BE2C (cell line): ENCODE results near the gene FN3KRP.

Experiments
- DNase-seq: peaks from one replicate; pipeline ENCODE4 v3.0.0-alpha.2; 2020
- H3K27me3 ChIP-seq: fragments of 250-450 bp; sonication (Bioruptor Pico); 2 replicates; pipeline ENCODE4 v1.5.1; 2020; ENCODE audit warnings: mild to moderate bottlenecking
- H3K36me3 ChIP-seq: fragments of 250-450 bp; sonication (Bioruptor Pico); 2 replicates; pipeline ENCODE4 v1.5.1; 2020; ENCODE audit warnings: mild to moderate bottlenecking
- H3K4me1 ChIP-seq: fragments of 250-450 bp; sonication (Bioruptor Pico); 2 replicates; pipeline ENCODE4 v1.5.1; 2020
- H3K4me3 ChIP-seq: 2 replicates; pipeline ENCODE4 v1.5.1; 2011; ENCODE audit warnings: low read depth, low read length
- H3K9me3 ChIP-seq: fragments of 250-450 bp; sonication (Bioruptor Pico); 2 replicates; pipeline ENCODE4 v1.5.1; 2020
- TF ChIP-seq, protein P1 (sequence below): IDR thresholded peaks from 2 replicates; pipeline ENCODE4 v1.5.1; 2012; ENCODE audit warnings: mild to moderate bottlenecking, low read depth, low read length

The FN3KRP gene

DNA sequence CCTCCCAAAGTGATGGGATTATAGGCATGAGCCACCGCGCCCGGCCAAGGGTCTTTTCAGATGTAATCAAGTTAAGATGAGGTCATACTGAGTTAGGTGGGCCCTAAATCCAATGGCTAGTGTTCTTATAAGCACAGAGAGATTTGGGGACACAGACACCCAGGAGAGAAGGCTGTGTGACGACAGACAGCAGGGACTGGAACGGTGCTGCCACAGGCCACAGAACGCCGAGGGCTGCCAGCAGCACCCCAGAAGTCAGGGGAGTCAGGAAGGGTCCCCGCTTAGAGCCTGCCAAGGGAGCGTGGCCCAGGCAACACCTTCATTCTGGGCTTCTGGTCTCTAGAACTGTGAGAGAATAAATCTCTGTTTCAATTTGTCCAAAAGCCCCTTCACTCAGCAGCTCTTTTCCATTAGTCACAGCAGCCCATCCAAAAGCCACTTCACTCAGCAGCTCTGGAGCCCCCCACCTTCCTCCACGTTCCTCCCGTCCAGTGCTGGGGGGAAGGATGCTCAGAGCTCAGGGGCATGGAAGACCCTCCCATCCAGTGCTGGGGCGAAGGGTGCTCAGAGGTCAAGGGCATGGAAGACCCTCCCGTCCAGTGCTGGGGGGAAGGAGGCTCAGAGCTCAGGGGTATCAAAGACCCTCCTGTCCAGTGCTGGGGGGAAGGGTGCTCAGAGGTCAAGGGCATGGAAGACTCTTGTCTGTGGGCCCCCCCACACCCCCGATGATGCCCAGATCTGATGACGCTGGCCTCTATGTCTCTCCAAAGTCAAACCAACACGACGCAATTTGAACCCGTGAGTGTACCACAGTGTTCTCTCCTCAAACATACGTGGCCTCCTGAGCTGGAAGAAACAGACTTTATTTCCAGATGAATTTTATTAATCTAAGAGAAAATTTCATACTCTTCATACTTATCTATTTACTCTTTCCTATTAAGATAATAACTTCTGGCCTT, 29.9 kb upstream of the FN3KRP start:
- 0 out of 2 replicates have a peak, but pooled peaks cover 3% of the 10 kb centered on the region for H3K9me3 ChIP-seq
- H3K36me3 ChIP-seq: no peaks in the 10 kb centered on the region
- no peaks in the 10 kb centered on the region for H3K27me3 ChIP-seq
- no peak for DNase-seq
- TF ChIP-seq, protein P1, sequence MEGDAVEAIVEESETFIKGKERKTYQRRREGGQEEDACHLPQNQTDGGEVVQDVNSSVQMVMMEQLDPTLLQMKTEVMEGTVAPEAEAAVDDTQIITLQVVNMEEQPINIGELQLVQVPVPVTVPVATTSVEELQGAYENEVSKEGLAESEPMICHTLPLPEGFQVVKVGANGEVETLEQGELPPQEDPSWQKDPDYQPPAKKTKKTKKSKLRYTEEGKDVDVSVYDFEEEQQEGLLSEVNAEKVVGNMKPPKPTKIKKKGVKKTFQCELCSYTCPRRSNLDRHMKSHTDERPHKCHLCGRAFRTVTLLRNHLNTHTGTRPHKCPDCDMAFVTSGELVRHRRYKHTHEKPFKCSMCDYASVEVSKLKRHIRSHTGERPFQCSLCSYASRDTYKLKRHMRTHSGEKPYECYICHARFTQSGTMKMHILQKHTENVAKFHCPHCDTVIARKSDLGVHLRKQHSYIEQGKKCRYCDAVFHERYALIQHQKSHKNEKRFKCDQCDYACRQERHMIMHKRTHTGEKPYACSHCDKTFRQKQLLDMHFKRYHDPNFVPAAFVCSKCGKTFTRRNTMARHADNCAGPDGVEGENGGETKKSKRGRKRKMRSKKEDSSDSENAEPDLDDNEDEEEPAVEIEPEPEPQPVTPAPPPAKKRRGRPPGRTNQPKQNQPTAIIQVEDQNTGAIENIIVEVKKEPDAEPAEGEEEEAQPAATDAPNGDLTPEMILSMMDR: no peak
- no peak overlapping the region for H3K4me3 ChIP-seq
- H3K4me1 ChIP-seq: no peaks in the 10 kb centered on the region; the same call in 1 of the 2 replicates

- H3K4me3 ChIP-seq: no peak overlapping the region
- H3K27me3 ChIP-seq: no peaks in the 10 kb centered on the region
- no peaks in the 10 kb centered on the region for H3K9me3 ChIP-seq
- H3K36me3 ChIP-seq: no peaks in the 10 kb centered on the region
- TF ChIP-seq, protein P1: no peak
- no peak for DNase-seq
- H3K4me1 ChIP-seq: no peaks in the 10 kb centered on the region; the same call in 1 of the 2 replicates
Observed at GRCh38 chr17:82687375-82687861, 29.1 kb upstream of the FN3KRP start.

DNA sequence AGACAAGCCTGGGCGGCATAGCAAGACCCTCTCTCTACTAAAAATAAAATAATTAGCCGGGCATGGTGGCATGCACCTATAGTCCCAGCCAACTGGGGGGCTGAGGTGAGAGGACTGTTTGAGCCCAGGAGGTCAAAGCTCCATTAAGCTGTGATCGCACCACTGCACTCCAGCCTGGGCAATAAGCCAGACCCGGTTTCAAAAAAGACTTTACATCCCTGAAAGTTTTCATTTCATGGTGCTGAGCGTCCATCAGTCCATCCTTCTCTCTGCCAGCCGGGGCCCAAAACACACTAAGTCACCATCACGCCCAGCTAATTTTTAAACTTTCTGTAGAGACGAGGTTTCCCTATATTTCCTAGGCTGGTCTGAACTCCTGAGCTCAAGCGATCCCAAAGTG, 28.6 kb upstream of the FN3KRP start:
- Histone ChIP-seq H3K27me3 (no peaks in the 10 kb centered on the region), H3K36me3 (no peaks in the 10 kb centered on the region), H3K4me3 (no peak overlapping the region), H3K9me3 (no peaks in the 10 kb centered on the region), H3K4me1 (no peaks in the 10 kb centered on the region; the same call in 1 of the 2 replicates)
- no peak for DNase-seq
- TF ChIP-seq, protein P1: no peak

DNA sequence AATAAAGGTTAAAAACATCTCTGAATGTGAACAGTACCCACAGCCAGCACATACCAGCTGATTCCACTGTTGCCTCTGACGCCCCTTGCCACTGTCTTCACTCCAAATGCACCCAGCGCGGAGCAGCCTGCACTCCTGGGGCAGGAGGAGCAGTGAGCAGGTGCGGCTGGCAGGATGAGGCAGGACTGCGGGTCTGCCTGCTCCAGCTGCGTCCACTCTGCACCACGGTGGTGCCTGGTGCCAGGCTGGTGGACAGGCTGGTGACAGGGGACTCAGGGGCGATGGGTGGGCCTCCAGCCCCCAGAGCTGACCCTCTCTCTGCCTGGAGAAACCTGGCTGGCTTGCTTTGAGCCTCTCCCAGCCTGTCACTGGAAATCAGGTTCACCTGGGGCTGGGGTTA, 27.4 kb upstream of the FN3KRP start:
- TF ChIP-seq, protein P1: no peak
- Histone ChIP-seq H3K9me3 (no peaks in the 10 kb centered on the region), H3K27me3 (no peaks in the 10 kb centered on the region), H3K36me3 (no peaks in the 10 kb centered on the region), H3K4me3 (no peak overlapping the region), H3K4me1 (no peaks in the 10 kb centered on the region; the same call in 1 of the 2 replicates)
- no peak for DNase-seq

GRCh38 chr17:82690786-82691489, 25.6 kb upstream of the FN3KRP start:
- H3K36me3 ChIP-seq: no peaks in the 10 kb centered on the region
- no peaks in the 10 kb centered on the region for H3K9me3 ChIP-seq
- no peak for DNase-seq
- H3K4me3 ChIP-seq: no peak overlapping the region
- no peaks in the 10 kb centered on the region; the same call in 1 of the 2 replicates for H3K4me1 ChIP-seq
- TF ChIP-seq, protein P1: no peak
- H3K27me3 ChIP-seq: no peaks in the 10 kb centered on the region
